ENCODE results near the gene SPART. TPM values are rescaled to one million over a fixed set of nuclear protein-coding genes. Genes with fewer than 3 reads are reported as not detected.

The SPART gene
- total RNA-seq, 6 donors from 2014 or later, result 30.4 to 86.7 (median 47.9) TPM

DNA sequence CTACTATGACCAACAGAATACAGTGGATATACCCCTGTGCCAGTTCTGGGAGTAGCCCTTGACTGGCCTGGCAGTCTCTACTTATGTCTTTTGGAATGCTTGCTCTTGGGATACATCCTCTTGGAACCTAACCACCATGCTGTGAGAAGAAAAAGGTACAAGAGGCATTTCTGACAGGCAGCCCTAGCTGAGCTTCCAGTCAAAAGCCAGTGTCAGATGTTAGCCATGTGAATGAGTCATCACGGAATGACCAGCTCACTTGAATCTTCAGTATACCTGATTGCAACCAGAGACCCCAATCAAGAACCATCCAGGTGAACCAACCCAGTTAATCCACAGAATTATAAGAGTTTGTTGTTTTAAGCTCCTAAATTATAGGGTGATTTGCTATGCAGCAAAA, 52.7 kb downstream of the SPART start:
- Histone ChIP-seq H3K36me3 (no peaks in the 10 kb centered on the region), H3K4me1 (peaks cover 3 to 8% (median 4%) of the 10 kb centered on the region in 4 donors), H3K27ac (no peak overlapping the region), H3K27me3 (no peaks in the 10 kb centered on the region), H3K9me3 (peaks cover 0 to 7% (median 0%) of the 10 kb centered on the region in 4 donors), H3K4me3 (no peak overlapping the region)
- 86 to 89% methylated on average over 1 of the region's 1 CpG for WGBS, 2 donors
- ATAC-seq (ENCODE audit: low FRiP score in 2 of 2), result no peak
- no peak for DNase-seq
- TF ChIP-seq, protein P1, sequence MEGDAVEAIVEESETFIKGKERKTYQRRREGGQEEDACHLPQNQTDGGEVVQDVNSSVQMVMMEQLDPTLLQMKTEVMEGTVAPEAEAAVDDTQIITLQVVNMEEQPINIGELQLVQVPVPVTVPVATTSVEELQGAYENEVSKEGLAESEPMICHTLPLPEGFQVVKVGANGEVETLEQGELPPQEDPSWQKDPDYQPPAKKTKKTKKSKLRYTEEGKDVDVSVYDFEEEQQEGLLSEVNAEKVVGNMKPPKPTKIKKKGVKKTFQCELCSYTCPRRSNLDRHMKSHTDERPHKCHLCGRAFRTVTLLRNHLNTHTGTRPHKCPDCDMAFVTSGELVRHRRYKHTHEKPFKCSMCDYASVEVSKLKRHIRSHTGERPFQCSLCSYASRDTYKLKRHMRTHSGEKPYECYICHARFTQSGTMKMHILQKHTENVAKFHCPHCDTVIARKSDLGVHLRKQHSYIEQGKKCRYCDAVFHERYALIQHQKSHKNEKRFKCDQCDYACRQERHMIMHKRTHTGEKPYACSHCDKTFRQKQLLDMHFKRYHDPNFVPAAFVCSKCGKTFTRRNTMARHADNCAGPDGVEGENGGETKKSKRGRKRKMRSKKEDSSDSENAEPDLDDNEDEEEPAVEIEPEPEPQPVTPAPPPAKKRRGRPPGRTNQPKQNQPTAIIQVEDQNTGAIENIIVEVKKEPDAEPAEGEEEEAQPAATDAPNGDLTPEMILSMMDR (IDR thresholded peaks at IDR 0.05), result no peak

- DNase-seq, result no peak
- Histone ChIP-seq H3K4me1 (no peaks in the 10 kb centered on the region), H3K4me3 (no peak overlapping the region), H3K9me3 (peaks cover 0 to 8% (median 0%) of the 10 kb centered on the region in 4 donors), H3K36me3 (no peaks in the 10 kb centered on the region), H3K27ac (no peak overlapping the region), H3K27me3 (no peaks in the 10 kb centered on the region)
- TF ChIP-seq EP300 (IDR thresholded peaks at IDR 0.05), result no peak
- TF ChIP-seq POLR2A (IDR thresholded peaks at IDR 0.05), result no peak
- no peak for TF ChIP-seq POLR2AphosphoS5 (IDR thresholded peaks at IDR 0.05)
- TF ChIP-seq, protein P1 (IDR thresholded peaks at IDR 0.05), result no peak
- ATAC-seq (ENCODE audit: low FRiP score in 2 of 2), result no peak
These were observed 57.3 kb downstream of the SPART start for GRCh38 chr13:36288794-36289391.

- Histone ChIP-seq H3K36me3 (no peaks in the 10 kb centered on the region), H3K4me3 (no peak overlapping the region), H3K27ac (no peak overlapping the region), H3K4me1 (no peaks in the 10 kb centered on the region), H3K27me3 (no peaks in the 10 kb centered on the region), H3K9me3 (peaks cover 0 to 8% (median 0%) of the 10 kb centered on the region in 4 donors)
- DNase-seq, result no peak
- no peak for ATAC-seq (ENCODE audit: low FRiP score in 2 of 2)
- TF ChIP-seq POLR2A (IDR thresholded peaks at IDR 0.05) (no peak), POLR2AphosphoS5 (IDR thresholded peaks at IDR 0.05) (no peak), EP300 (IDR thresholded peaks at IDR 0.05) (no peak)
- TF ChIP-seq, protein P1 (IDR thresholded peaks at IDR 0.05), result no peak
- WGBS, 2 donors, result 83 to 95% methylated on average over 2 of the region's 2 CpGs
These were observed 60.2 kb downstream of the SPART start for GRCh38 chr13:36286006-36286405.

GRCh38 chr13:36282821-36283432, 63.3 kb downstream of the SPART start:
- Histone ChIP-seq H3K36me3 (no peaks in the 10 kb centered on the region), H3K27ac (no peak overlapping the region), H3K4me3 (no peak overlapping the region), H3K9me3 (no peaks in the 10 kb centered on the region), H3K4me1 (no peaks in the 10 kb centered on the region), H3K27me3 (no peaks in the 10 kb centered on the region)
- 42 to 46% methylated on average over 6 of the region's 6 CpGs for WGBS, 2 donors
- DNase-seq (no peak), ATAC-seq (ENCODE audit: low FRiP score in 2 of 2) (peak; percentile 61 to 68)
- TF ChIP-seq, protein P1 (IDR thresholded peaks at IDR 0.05), result peak; percentile 42 to 72 (median 58)
- TF ChIP-seq EP300 (IDR thresholded peaks at IDR 0.05) (no peak), POLR2A (IDR thresholded peaks at IDR 0.05) (no peak), POLR2AphosphoS5 (IDR thresholded peaks at IDR 0.05) (no peak)
